ENCODE data around the gene CCDC34.

CCDC34 gene

GRCh38 chr11:27304514-27304913 lies 58.5 kb downstream of the CCDC34 start:
- no peak overlapping the region for H3K27ac ChIP-seq
- TF ChIP-seq, protein P1, sequence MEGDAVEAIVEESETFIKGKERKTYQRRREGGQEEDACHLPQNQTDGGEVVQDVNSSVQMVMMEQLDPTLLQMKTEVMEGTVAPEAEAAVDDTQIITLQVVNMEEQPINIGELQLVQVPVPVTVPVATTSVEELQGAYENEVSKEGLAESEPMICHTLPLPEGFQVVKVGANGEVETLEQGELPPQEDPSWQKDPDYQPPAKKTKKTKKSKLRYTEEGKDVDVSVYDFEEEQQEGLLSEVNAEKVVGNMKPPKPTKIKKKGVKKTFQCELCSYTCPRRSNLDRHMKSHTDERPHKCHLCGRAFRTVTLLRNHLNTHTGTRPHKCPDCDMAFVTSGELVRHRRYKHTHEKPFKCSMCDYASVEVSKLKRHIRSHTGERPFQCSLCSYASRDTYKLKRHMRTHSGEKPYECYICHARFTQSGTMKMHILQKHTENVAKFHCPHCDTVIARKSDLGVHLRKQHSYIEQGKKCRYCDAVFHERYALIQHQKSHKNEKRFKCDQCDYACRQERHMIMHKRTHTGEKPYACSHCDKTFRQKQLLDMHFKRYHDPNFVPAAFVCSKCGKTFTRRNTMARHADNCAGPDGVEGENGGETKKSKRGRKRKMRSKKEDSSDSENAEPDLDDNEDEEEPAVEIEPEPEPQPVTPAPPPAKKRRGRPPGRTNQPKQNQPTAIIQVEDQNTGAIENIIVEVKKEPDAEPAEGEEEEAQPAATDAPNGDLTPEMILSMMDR (conservative IDR thresholded peaks at IDR 0.05): no peak

DNA sequence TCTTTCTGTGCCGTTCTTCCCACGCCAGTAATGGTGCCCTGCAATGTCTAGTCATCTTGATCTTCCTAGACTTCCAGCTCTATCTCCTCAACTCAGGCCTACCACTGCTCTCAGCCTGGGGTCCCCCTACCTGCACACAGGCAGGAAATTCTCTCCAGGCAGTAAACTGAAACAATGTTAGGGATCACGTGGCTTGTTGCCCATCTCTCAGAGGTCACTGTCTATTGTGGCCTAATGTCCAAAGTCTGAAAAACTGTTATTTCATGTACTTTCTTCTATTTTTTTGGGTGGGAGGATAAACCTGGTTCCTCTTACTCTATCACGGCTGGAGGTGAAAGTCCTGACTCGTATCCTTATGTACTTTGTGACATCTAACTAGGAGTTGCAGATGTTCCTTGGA lies 59.1 kb downstream of the CCDC34 start:
- H3K27ac ChIP-seq: no peak overlapping the region
- TF ChIP-seq, protein P1 (conservative IDR thresholded peaks at IDR 0.05): no peak

GRCh38 chr11:27300974-27301373 lies 62.0 kb downstream of the CCDC34 start:
- H3K27ac ChIP-seq: no peak overlapping the region
- TF ChIP-seq, protein P1 (conservative IDR thresholded peaks at IDR 0.05): no peak

DNA sequence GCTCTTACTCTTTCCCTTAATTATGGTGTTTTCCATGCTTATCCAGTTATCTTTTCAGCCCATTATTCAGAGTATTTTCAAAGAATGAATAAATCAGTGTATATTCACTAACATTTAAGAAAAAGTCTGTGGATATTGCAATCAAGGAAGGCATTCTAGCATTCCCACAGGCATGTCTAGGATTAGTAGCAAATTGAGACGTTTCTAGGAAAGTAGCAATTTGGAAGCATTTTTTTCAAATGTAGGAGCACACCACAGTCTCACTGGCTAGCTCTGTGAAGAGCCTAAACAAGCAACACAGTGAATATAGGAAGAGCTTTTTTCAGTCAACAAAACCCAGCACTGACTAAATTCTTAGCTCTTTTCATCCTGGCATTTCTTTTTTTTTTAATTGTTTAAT lies 65.4 kb downstream of the CCDC34 start:
- TF ChIP-seq, protein P1 (conservative IDR thresholded peaks at IDR 0.05): no peak

GRCh38 chr11:27296497-27296896 lies 66.5 kb downstream of the CCDC34 start:
- TF ChIP-seq, protein P1 (conservative IDR thresholded peaks at IDR 0.05): peak; percentile 89
- H3K27ac ChIP-seq: no peak overlapping the region

More for the DNA sequence above, 65.4 kb downstream of the CCDC34 start:
- H3K27ac ChIP-seq: no peak overlapping the region

GRCh38 chr11:27295928-27296327 lies 67.1 kb downstream of the CCDC34 start:
- H3K27ac ChIP-seq: no peak overlapping the region
- TF ChIP-seq, protein P1 (conservative IDR thresholded peaks at IDR 0.05): no peak

GRCh38 chr11:27294654-27295053 lies 68.4 kb downstream of the CCDC34 start:
- H3K27ac ChIP-seq: no peak overlapping the region
- TF ChIP-seq, protein P1 (conservative IDR thresholded peaks at IDR 0.05): no peak
